H1 (cell line): ENCODE measurements around the gene FHL1. TPM values are rescaled to one million over a fixed set of nuclear protein-coding genes. Genes with fewer than 3 reads are reported as not detected.

Source experiments
- CTCF ChIA-PET: fragments of 300-600 bp; sonication (Branson Sonifier 250); formaldehyde crosslinking; loops from one replicate; lab custom pipeline; 2021; ENCODE audit not compliant: partially characterized antibody; lab: Charles Lee
- POLR2A ChIA-PET: fragments of 300-600 bp; sonication (Branson Sonifier 250); formaldehyde crosslinking; loops from one replicate; lab custom pipeline; 2021; ENCODE audit warnings: inconsistent platforms; ENCODE audit not compliant: partially characterized antibody; lab: Charles Lee
- DNase-seq, 2 experiments: peaks; one replicate each; pipeline versions ENCODE4 v3.0.0 to v3.0.0-alpha.2; 2010 to 2022; ENCODE audit warnings: low spot score in 2 of 2, low read depth in 1 of 2, mixed read lengths in 1 of 2
- FAIRE-seq: peaks from 2 replicates; lab custom pipeline; 2011; peaks lifted over from hg19 to GRCh38; lab: Jason Lieb, UNC
- H2AFZ ChIP-seq: 2 replicates; pipeline ENCODE4 v1.8.1; 2012; ENCODE audit warnings: low read length, inconsistent platforms
- H2AK5ac ChIP-seq: 2 replicates; pipeline ENCODE4 v1.6.1; 2013; ENCODE audit warnings: low read depth, low read length
- H2BK120ac ChIP-seq: replicated peaks from 2 replicates; pipeline ENCODE3; 2013; ENCODE audit warnings: low read depth, low read length, inconsistent platforms
- H2BK12ac ChIP-seq: 2 replicates; pipeline ENCODE4 v1.6.1; 2013; ENCODE audit warnings: low read depth, low read length
- H2BK15ac ChIP-seq: 2 replicates; pipeline ENCODE4 v1.6.1; 2013; ENCODE audit warnings: low read length
- H2BK20ac ChIP-seq: 2 replicates; pipeline ENCODE4 v1.6.1; 2013; ENCODE audit warnings: low read length
- H2BK5ac ChIP-seq: 2 replicates; pipeline ENCODE4 v1.6.1; 2013; ENCODE audit warnings: low read depth, low read length
- H3K14ac ChIP-seq: 2 replicates; pipeline ENCODE4 v1.6.1; 2013; ENCODE audit warnings: inconsistent platforms; ENCODE audit not compliant: insufficient read length
- H3K18ac ChIP-seq: 2 replicates; pipeline ENCODE4 v1.6.1; 2013; ENCODE audit warnings: low read length; ENCODE audit errors: extremely low read depth
- H3K23ac ChIP-seq: 2 replicates; pipeline ENCODE4 v1.6.1; 2013; ENCODE audit warnings: inconsistent platforms; ENCODE audit not compliant: insufficient read length
- H3K23me2 ChIP-seq: 2 replicates; pipeline ENCODE4 v1.6.1; 2013; ENCODE audit warnings: low read depth, low read length
- H3K27ac ChIP-seq: 2 replicates; pipeline ENCODE4 v1.6.1; 2011; ENCODE audit warnings: low read depth, low read length, inconsistent platforms
- H3K27me3 ChIP-seq, 4 experiments: replicated peaks in 1 of 4; 1 replicate in 1 of 4; 2 replicates in 3 of 4; pipeline versions ENCODE4 v1.6.1 to v1.8.1; 2011 to 2013; ENCODE audit warnings: low read length in 3 of 4, mild to moderate bottlenecking in 3 of 4, inconsistent platforms in 2 of 4, mixed read lengths in 2 of 4, moderate library complexity in 1 of 4; ENCODE audit not compliant: control insufficient read depth in 3 of 4, insufficient read depth in 3 of 4; ENCODE audit errors: extremely low read depth in 1 of 4
- H3K36me3 ChIP-seq, 4 experiments: 2 replicates each; pipeline versions ENCODE4 v1.6.1 to v1.8.1; 2011 to 2013; ENCODE audit warnings: mild to moderate bottlenecking in 4 of 4, low read length in 3 of 4, moderate library complexity in 2 of 4, control low read depth in 1 of 4, inconsistent platforms in 1 of 4; ENCODE audit not compliant: insufficient read depth in 4 of 4, control insufficient read depth in 2 of 4
- H3K4ac ChIP-seq: replicated peaks from 2 replicates; pipeline ENCODE3; 2013; ENCODE audit warnings: low read length, low read depth, mixed read lengths, inconsistent platforms; ENCODE audit not compliant: insufficient read length
- H3K4me1 ChIP-seq, 4 experiments: replicated peaks in 1 of 4; 1 replicate in 1 of 4; 2 replicates in 3 of 4; pipeline versions ENCODE4 v1.6.1 to v1.8.1; 2011 to 2013; ENCODE audit warnings: low read length in 3 of 4, inconsistent platforms in 2 of 4, mixed read lengths in 1 of 4; ENCODE audit not compliant: insufficient read depth in 4 of 4, control insufficient read depth in 3 of 4
- H3K4me2 ChIP-seq, 2 experiments: 2 replicates each; pipeline versions ENCODE4 v1.6.1 to v1.8.1; 2011 to 2013; ENCODE audit warnings: low read depth in 2 of 2, low read length in 2 of 2, control low read depth in 1 of 2, inconsistent platforms in 1 of 2, mild to moderate bottlenecking in 1 of 2; ENCODE audit not compliant: insufficient read depth in 1 of 2
- H3K4me3 ChIP-seq, 4 experiments: fragments of 200-600, 300-600 bp in 1 of 4; sonication (generic), shearing (Covaris generic), sonication (Bioruptor Twin) in 1 of 4; 2 replicates each; pipeline versions ENCODE4 v1.5.1 to v1.8.1; 2011 to 2016; ENCODE audit warnings: low read length in 4 of 4, low read depth in 3 of 4, control low read depth in 2 of 4, inconsistent platforms in 2 of 4, mild to moderate bottlenecking in 2 of 4, mixed read lengths in 1 of 4, moderate library complexity in 1 of 4; ENCODE audit not compliant: insufficient read depth in 2 of 4; ENCODE audit errors: extremely low read depth in 1 of 4
- H3K56ac ChIP-seq: replicated peaks from 2 replicates; pipeline ENCODE3; 2013; ENCODE audit warnings: low read depth, mild to moderate bottlenecking, mixed read lengths, low read length, inconsistent platforms; ENCODE audit not compliant: insufficient read length
- H3K79me1 ChIP-seq: 2 replicates; pipeline ENCODE4 v1.6.1; 2013; ENCODE audit warnings: low read depth, low read length, control low read depth
- H3K79me2 ChIP-seq, 2 experiments: 2 replicates each; pipeline versions ENCODE4 v1.6.1 to v1.8.1; 2012 to 2013; ENCODE audit warnings: low read length in 2 of 2, mild to moderate bottlenecking in 2 of 2, inconsistent platforms in 1 of 2; ENCODE audit not compliant: insufficient read depth in 2 of 2, control insufficient read depth in 1 of 2
- H3K9ac ChIP-seq, 4 experiments: replicated peaks in 1 of 4; 1 replicate in 1 of 4; 2 replicates in 3 of 4; pipeline versions ENCODE4 v1.6.1 to v1.8.1; 2011 to 2013; ENCODE audit warnings: low read depth in 3 of 4, low read length in 3 of 4, control low read depth in 2 of 4, mild to moderate bottlenecking in 2 of 4, moderate library complexity in 2 of 4, inconsistent platforms in 1 of 4; ENCODE audit errors: extremely low read depth in 1 of 4
- H3K9me3 ChIP-seq, 2 experiments: 2 replicates each; pipeline versions ENCODE4 v1.6.1 to v1.8.1; 2012 to 2013; ENCODE audit warnings: mild to moderate bottlenecking in 2 of 2, moderate library complexity in 2 of 2, control low read depth in 1 of 2, inconsistent platforms in 1 of 2, low read depth in 1 of 2, low read length in 1 of 2, mixed read lengths in 1 of 2; ENCODE audit not compliant: insufficient read depth in 2 of 2
- H4K20me1 ChIP-seq, 2 experiments: replicated peaks in 1 of 2; 2 replicates each; pipeline versions ENCODE3 to v1.8.1; 2011 to 2013; ENCODE audit warnings: inconsistent platforms in 2 of 2, low read length in 2 of 2, mild to moderate bottlenecking in 1 of 2; ENCODE audit not compliant: insufficient read depth in 2 of 2, control insufficient read depth in 1 of 2
- H4K5ac ChIP-seq: 2 replicates; pipeline ENCODE4 v1.6.1; 2013; ENCODE audit warnings: low read length, low read depth, mixed read lengths, inconsistent platforms; ENCODE audit not compliant: insufficient read length
- H4K8ac ChIP-seq: 2 replicates; pipeline ENCODE4 v1.8.0; 2013; ENCODE audit warnings: mild to moderate bottlenecking, moderate library complexity, low read length, inconsistent platforms; ENCODE audit not compliant: insufficient read depth; ENCODE audit errors: extremely low read depth
- H4K91ac ChIP-seq: replicated peaks from 2 replicates; pipeline ENCODE3; 2013; ENCODE audit warnings: low read length, mixed read lengths, inconsistent platforms; ENCODE audit not compliant: insufficient read length
- CBX8 ChIP-seq: fragments of 300-800, 300-1000 bp; sonication (generic); IDR thresholded peaks from 2 replicates; pipeline ENCODE4 v1.7.1; 2016; ENCODE audit warnings: low read depth, low read length, borderline replicate concordance
- EP300 ChIP-seq, 2 experiments: IDR thresholded peaks; 1 replicate in 1 of 2; 2 replicates in 1 of 2; pipeline ENCODE4 v1.6.1; 2011 to 2012; ENCODE audit warnings: low read depth in 2 of 2, low read length in 2 of 2, mild to moderate bottlenecking in 2 of 2, borderline replicate concordance in 1 of 2, inconsistent platforms in 1 of 2, moderate library complexity in 1 of 2
- SIX5 ChIP-seq: IDR thresholded peaks from 2 replicates; pipeline ENCODE4 v1.6.1; 2011; ENCODE audit warnings: mild to moderate bottlenecking, low read depth, low read length
- SRF ChIP-seq: IDR thresholded peaks from 2 replicates; pipeline ENCODE4 v1.6.1; 2011; ENCODE audit warnings: mild to moderate bottlenecking, low read depth, low read length, moderate library complexity
- TCF12 ChIP-seq: IDR thresholded peaks from 2 replicates; pipeline ENCODE4 v1.6.1; 2011; ENCODE audit warnings: low read depth, mild to moderate bottlenecking, low read length
- WGBS, 2 experiments: shearing (Covaris generic) in 1 of 2; methylation state at CpG; one replicate each; pipeline versions ENCODE4 v1.1.6 to v1.1.7; 2013 to 2015; ENCODE audit warnings: low lambda C conversion rate in 2 of 2, mixed read lengths in 2 of 2, inconsistent platforms in 1 of 2, low coverage in 1 of 2, missing lambda C conversion rate in 1 of 2; ENCODE audit not compliant: insufficient replicate concordance in 2 of 2, insufficient coverage in 1 of 2, insufficient read length in 1 of 2; ENCODE audit errors: extremely low coverage in 1 of 2, missing lambda C conversion rate in 1 of 2; 5-methylcytosine and 5-hydroxymethylcytosine counted together
- polyA plus RNA-seq, 7 experiments: library from polyadenylated mRNA; depleted of rRNA in 3 of 7; stranded (reverse) in 5 of 7; unstranded in 2 of 7; fragments of >200 nt in 5 of 7; fragments of 200-250 nt in 2 of 7; gene quantifications; 1 replicate in 5 of 7; 2 replicates in 1 of 7; 4 replicates in 1 of 7; pipeline versions ENCODE4 v1.2.1 to v1.2.3, GENCODE V29; 2011 to 2013; ENCODE audit warnings: missing spikeins in 2 of 7, mixed read lengths in 2 of 7
- total RNA-seq: library from RNA; stranded (reverse); fragmentation: NEBNext Ultra II Directional; extraction: Animal tissue kit (Norgen Biotek cat#: 25700); gene quantifications from 2 replicates; pipeline ENCODE4 v1.2.1, GENCODE V29; 2021
- TF ChIP-seq, protein P1 (sequence below), 3 experiments: IDR thresholded peaks; 1 replicate in 2 of 3; 2 replicates in 1 of 3; pipeline versions ENCODE4 v1.5.1 to v1.6.1; 2011; ENCODE audit warnings: low read length in 3 of 3, mild to moderate bottlenecking in 3 of 3, inconsistent platforms in 2 of 3, low read depth in 1 of 3, moderate library complexity in 1 of 3; ENCODE audit not compliant: insufficient read depth in 1 of 3; ENCODE audit errors: control extremely low read depth in 1 of 3
- TF ChIP-seq, protein P2 (sequence below): IDR thresholded peaks from 2 replicates; pipeline ENCODE4 v1.6.1; 2012; ENCODE audit warnings: inconsistent platforms

The FHL1 gene
- total and polyA plus RNA-seq, 2 of the 8 experiments (the other 6 are each of a cell fraction or from before 2014, with no cell fraction given): 45.0 to 56.5 TPM

DNA sequence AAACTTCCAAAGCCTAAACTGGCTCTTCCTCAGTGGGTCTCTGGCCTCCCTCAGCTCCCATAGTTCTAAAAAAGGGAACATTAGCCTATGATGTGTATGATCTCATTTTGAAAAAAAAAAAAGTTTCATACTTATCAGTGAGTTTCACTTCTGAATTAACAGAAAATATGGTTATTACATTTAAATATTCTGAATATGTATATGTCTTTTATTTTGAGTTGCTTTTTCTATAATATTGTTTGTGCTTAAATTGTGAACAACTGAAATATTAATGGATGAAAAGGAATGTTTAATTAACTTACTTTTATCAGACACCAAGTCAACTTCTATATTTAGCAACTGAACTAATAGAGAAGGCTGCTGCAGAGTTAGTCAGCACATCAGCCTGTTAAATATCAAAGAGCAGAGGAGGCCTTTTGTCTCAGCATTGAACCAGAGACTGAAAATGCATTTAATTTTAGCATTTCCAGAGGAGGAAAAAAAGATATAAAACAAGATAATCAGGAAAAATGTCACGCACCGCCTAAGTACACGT, 20.4 kb upstream of the FHL1 start:
- H3K9me3 ChIP-seq: no peaks in the 10 kb centered on the region
- CTCF ChIA-PET: interaction anchor here (0.6 kb wide), 1 partner anchor 117 kb away, joined by 3 read pairs; no protein-coding TSS in a partner anchor
- H3K4me2 ChIP-seq: no peak overlapping the region
- no peaks in the 10 kb centered on the region for H3K36me3 ChIP-seq
- H3K14ac ChIP-seq: no peak overlapping the region
- no peak overlapping the region for H3K4ac ChIP-seq
- H2BK5ac ChIP-seq: no peak overlapping the region
- TF ChIP-seq, protein P1, sequence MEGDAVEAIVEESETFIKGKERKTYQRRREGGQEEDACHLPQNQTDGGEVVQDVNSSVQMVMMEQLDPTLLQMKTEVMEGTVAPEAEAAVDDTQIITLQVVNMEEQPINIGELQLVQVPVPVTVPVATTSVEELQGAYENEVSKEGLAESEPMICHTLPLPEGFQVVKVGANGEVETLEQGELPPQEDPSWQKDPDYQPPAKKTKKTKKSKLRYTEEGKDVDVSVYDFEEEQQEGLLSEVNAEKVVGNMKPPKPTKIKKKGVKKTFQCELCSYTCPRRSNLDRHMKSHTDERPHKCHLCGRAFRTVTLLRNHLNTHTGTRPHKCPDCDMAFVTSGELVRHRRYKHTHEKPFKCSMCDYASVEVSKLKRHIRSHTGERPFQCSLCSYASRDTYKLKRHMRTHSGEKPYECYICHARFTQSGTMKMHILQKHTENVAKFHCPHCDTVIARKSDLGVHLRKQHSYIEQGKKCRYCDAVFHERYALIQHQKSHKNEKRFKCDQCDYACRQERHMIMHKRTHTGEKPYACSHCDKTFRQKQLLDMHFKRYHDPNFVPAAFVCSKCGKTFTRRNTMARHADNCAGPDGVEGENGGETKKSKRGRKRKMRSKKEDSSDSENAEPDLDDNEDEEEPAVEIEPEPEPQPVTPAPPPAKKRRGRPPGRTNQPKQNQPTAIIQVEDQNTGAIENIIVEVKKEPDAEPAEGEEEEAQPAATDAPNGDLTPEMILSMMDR (IDR thresholded peaks at IDR 0.05; ENCODE audit: control extremely low read depth in 1 of 3, insufficient read depth in 1 of 3, low read depth in 1 of 3, low read length in 3 of 3): no peak
- TF ChIP-seq CBX8 (no peak), SRF (no peak), SIX5 (no peak), TCF12 (no peak), EP300 (IDR thresholded peaks at IDR 0.05; ENCODE audit: borderline replicate concordance in 1 of 2, low read depth in 2 of 2, low read length in 2 of 2) (no peak)
- TF ChIP-seq, protein P2, sequence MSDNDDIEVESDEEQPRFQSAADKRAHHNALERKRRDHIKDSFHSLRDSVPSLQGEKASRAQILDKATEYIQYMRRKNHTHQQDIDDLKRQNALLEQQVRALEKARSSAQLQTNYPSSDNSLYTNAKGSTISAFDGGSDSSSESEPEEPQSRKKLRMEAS: no peak
- no peak overlapping the region for H3K27ac ChIP-seq
- no peak overlapping the region for H3K18ac ChIP-seq
- H3K4me3 ChIP-seq: no peak overlapping the region
- no peak overlapping the region for H4K91ac ChIP-seq
- WGBS, 2 experiments: no CpG with 5 or more reads among the region's 3 CpGs
- no peaks in the 10 kb centered on the region for H3K4me1 ChIP-seq
- H2AK5ac ChIP-seq: no peak overlapping the region
- H2BK120ac ChIP-seq: no peak overlapping the region
- no peak for DNase-seq
- H3K23ac ChIP-seq: no peak overlapping the region
- no peaks in the 10 kb centered on the region for H3K79me2 ChIP-seq
- no peak overlapping the region for H2BK20ac ChIP-seq
- no peaks in the 10 kb centered on the region for H3K79me1 ChIP-seq
- POLR2A ChIA-PET: no interaction called here
- H3K56ac ChIP-seq: no peak overlapping the region
- H4K5ac ChIP-seq: no peak overlapping the region
- H3K9ac ChIP-seq: no peak overlapping the region
- no peaks in the 10 kb centered on the region for H3K23me2 ChIP-seq
- H4K20me1 ChIP-seq: no peaks in the 10 kb centered on the region
- no peak for FAIRE-seq
- H2BK15ac ChIP-seq: no peak overlapping the region
- H4K8ac ChIP-seq: no peak overlapping the region
- no peaks in the 10 kb centered on the region for H3K27me3 ChIP-seq
- no peak overlapping the region for H2BK12ac ChIP-seq
- H2AFZ ChIP-seq: no peak overlapping the region
